ENCODE measurements around the gene GALNT17. TPM values are rescaled to one million over a fixed set of nuclear protein-coding genes. Genes with fewer than 3 reads are reported as not detected.

Gene GALNT17
- polyA plus RNA-seq, 1 experiment = not detected

DNA sequence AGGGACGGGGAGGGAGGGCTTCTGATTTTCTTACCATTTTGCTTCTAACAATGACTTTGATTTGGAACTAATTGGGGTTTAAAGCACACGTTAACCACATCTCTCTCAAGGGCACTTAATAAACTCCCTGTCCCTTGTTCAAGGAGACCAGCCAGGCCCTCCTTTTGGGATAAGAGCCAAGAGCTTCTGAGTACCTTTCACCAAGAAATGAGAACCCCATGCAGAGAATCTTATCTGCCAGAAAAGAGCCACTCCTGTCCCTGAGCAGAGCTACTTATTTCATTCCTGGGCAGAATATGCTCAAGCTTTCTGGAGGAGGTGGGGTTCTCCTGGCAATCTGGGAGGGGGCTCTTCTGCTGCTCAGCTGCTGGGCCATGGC, 574.6 kb downstream of the GALNT17 start:
- Histone ChIP-seq H3K4me3 (ENCODE audit: low read depth, low read length) (no peak overlapping the region), H3K27ac (ENCODE audit: low read depth, low read length) (no peak overlapping the region), H3K9me3 (ENCODE audit: control insufficient read depth, insufficient read depth, low read length) (peaks cover 9% of the 10 kb centered on the region), H3K27me3 (ENCODE audit: control insufficient read depth, insufficient read depth, low read length) (no peaks in the 10 kb centered on the region)
- TF ChIP-seq, protein P1, sequence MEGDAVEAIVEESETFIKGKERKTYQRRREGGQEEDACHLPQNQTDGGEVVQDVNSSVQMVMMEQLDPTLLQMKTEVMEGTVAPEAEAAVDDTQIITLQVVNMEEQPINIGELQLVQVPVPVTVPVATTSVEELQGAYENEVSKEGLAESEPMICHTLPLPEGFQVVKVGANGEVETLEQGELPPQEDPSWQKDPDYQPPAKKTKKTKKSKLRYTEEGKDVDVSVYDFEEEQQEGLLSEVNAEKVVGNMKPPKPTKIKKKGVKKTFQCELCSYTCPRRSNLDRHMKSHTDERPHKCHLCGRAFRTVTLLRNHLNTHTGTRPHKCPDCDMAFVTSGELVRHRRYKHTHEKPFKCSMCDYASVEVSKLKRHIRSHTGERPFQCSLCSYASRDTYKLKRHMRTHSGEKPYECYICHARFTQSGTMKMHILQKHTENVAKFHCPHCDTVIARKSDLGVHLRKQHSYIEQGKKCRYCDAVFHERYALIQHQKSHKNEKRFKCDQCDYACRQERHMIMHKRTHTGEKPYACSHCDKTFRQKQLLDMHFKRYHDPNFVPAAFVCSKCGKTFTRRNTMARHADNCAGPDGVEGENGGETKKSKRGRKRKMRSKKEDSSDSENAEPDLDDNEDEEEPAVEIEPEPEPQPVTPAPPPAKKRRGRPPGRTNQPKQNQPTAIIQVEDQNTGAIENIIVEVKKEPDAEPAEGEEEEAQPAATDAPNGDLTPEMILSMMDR (IDR thresholded peaks at IDR 0.05; ENCODE audit: low read depth, low read length) = no peak
- ChIA-PET CTCF (no interaction called here), POLR2A (no interaction called here)
- DNase-seq (ENCODE audit: low read depth, low spot score) = no peak

DNA sequence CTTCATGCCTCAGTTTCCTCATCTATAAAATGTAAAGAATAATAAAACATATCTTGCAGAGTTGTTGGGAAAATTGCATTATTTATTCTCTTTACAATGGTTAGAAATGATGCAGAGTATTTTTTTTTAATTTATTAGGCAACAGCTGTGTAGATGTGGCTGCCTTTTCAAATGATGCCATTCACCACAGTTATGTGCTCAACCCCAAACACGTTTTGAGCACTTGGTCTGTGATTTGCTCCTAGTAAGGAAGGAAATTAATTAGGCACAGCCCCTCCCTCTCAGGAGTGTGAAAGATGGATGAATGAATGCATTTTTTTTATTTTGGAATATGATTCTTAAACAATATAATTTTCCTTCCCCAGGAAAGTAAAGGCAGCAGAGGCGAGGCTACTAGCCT, 575.1 kb downstream of the GALNT17 start:
- no peak overlapping the region for H3K27ac ChIP-seq (ENCODE audit: low read depth, low read length)
- no peak overlapping the region for H3K4me3 ChIP-seq (ENCODE audit: low read depth, low read length)
- DNase-seq (ENCODE audit: low read depth, low spot score) = no peak
- no peaks in the 10 kb centered on the region for H3K27me3 ChIP-seq (ENCODE audit: control insufficient read depth, insufficient read depth, low read length)
- CTCF ChIA-PET = no interaction called here
- H3K9me3 ChIP-seq (ENCODE audit: control insufficient read depth, insufficient read depth, low read length) = peaks cover 13% of the 10 kb centered on the region
- TF ChIP-seq, protein P1 (IDR thresholded peaks at IDR 0.05; ENCODE audit: low read depth, low read length) = no peak
- POLR2A ChIA-PET = no interaction called here

DNA sequence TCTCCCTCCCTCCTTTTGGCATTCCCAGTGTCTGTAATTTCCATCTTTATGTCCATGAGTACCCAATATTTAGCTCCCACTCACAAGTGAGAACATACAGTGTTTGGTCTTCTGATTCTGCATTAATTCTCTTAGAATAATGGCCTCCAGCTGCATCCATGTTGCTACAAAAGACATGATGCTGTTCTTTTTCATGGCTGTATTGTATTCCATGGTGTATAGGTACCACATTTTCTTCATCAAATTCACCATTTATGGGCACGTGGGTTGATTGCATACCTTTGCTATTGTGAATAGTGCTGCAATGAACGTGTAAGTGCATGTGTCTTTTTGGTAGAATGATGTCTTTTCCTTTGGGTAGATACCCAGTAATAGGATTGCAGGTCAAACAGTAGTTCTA, 576.8 kb downstream of the GALNT17 start:
- CTCF ChIA-PET = no interaction called here
- Histone ChIP-seq H3K9me3 (ENCODE audit: control insufficient read depth, insufficient read depth, low read length) (peaks cover 29% of the 10 kb centered on the region), H3K27ac (ENCODE audit: low read depth, low read length) (no peak overlapping the region), H3K4me3 (ENCODE audit: low read depth, low read length) (no peak overlapping the region), H3K27me3 (ENCODE audit: control insufficient read depth, insufficient read depth, low read length) (no peaks in the 10 kb centered on the region)
- DNase-seq (ENCODE audit: low read depth, low spot score) = no peak
- TF ChIP-seq, protein P1 (IDR thresholded peaks at IDR 0.05; ENCODE audit: low read depth, low read length) = no peak
- POLR2A ChIA-PET = no interaction called here

DNA sequence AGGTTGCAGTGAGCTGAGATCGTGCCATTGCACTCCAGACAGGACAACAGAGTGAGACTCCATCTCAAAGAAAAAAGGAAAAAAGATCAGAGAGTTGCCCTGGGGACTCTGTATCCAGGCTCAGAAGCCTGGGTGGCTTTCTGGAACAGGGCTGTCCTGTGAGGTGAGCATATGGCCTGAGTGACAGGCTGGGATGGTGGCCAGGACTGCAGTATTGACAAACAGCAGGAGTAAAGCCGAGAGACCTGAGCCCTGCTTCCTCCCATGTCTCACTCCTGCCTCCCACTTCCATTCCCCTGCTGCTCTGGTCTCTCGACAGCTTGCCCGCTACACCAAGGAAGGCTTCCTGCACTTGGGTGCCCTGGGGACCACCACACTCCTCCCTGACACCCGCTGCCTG, 578.5 kb downstream of the GALNT17 start:
- DNase-seq (ENCODE audit: low read depth, low spot score) = no peak
- Histone ChIP-seq H3K27me3 (ENCODE audit: control insufficient read depth, insufficient read depth, low read length) (no peaks in the 10 kb centered on the region), H3K27ac (ENCODE audit: low read depth, low read length) (no peak overlapping the region), H3K9me3 (ENCODE audit: control insufficient read depth, insufficient read depth, low read length) (peaks cover 43% of the 10 kb centered on the region), H3K4me3 (ENCODE audit: low read depth, low read length) (no peak overlapping the region)
- ChIA-PET POLR2A (no interaction called here), CTCF (no interaction called here)
- TF ChIP-seq, protein P1 (IDR thresholded peaks at IDR 0.05; ENCODE audit: low read depth, low read length) = no peak

DNA sequence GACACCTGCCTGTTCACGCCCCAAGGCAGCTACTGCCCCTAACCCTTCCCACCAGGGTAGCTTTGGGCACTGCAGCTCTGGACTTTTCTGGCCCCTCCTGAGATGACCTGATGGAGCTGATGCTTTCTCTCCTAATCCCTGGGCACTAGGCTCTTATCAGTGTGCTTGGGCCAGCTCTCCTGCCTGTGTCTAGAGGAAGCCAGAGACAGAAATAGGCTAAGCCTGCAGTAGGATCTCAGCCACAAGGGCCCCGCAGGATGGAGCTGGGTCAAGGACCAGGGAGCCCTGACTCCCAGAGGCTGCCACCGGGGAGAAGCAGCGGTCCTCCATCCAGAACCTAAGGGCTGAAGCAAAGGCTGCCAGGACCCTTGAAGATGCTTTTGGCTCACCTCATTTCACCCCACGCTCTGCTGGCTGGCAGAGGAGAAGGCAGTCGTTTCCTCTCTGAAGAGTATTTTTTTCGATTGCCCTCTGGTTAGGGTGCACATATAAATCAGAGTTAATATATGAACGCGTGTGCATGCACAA, 580.8 kb downstream of the GALNT17 start:
- POLR2A ChIA-PET = no interaction called here
- H3K9me3 ChIP-seq (ENCODE audit: control insufficient read depth, insufficient read depth, low read length) = peaks cover 56% of the 10 kb centered on the region
- H3K4me3 ChIP-seq (ENCODE audit: low read depth, low read length) = no peak overlapping the region
- H3K27me3 ChIP-seq (ENCODE audit: control insufficient read depth, insufficient read depth, low read length) = no peaks in the 10 kb centered on the region
- H3K27ac ChIP-seq (ENCODE audit: low read depth, low read length) = no peak overlapping the region
- CTCF ChIA-PET = no interaction called here
- DNase-seq (ENCODE audit: low read depth, low spot score) = no peak
- TF ChIP-seq, protein P1 (IDR thresholded peaks at IDR 0.05; ENCODE audit: low read depth, low read length) = no peak

Data from AG04450 (cell line).